GM12878 (cell line): ENCODE results near the gene BICRAL. TPM values are rescaled to one million over a fixed set of nuclear protein-coding genes. Genes with fewer than 3 reads are reported as not detected.

Experiments
- ATAC-seq: fragments of 200-7000 bp; cut with Tn5 transposase; 3 replicates; pipeline ENCODE4 v1.9.1; 2020; ENCODE audit warnings: mild to moderate bottlenecking, moderate library complexity
- BruUV-seq: library from RNA; stranded (reverse); fragments of 400-500 nt; replicated peaks from 2 replicates; lab custom pipeline; 2021; lab: Mats Ljungman, UMichigan
- CTCF ChIA-PET: fragments of 300-600 bp; sonication (Branson Sonifier 250); formaldehyde crosslinking; extraction: SDS; loops from one replicate; lab custom pipeline; 2021; ENCODE audit warnings: inconsistent platforms; lab: Yijun Ruan, JAX
- POLR2A ChIA-PET: fragments of 350-600 bp; formaldehyde crosslinking; extraction: SDS; loops from one replicate; lab custom pipeline; 2021; ENCODE audit warnings: inconsistent platforms; lab: Charles Lee
- RAD21 ChIA-PET: fragments of 300-600 bp; sonication (Branson Sonifier 250); formaldehyde crosslinking; loops from one replicate; lab custom pipeline; 2023; ENCODE audit warnings: antibody characterized with exemption; ENCODE audit not compliant: unreplicated experiment; lab: Charles Lee
- SMC1A ChIA-PET: fragments of 300-600 bp; sonication (Branson Sonifier 250); formaldehyde crosslinking; loops from one replicate; lab custom pipeline; 2023; ENCODE audit not compliant: unreplicated experiment, uncharacterized antibody; lab: Charles Lee
- DNase-seq: peaks from one replicate; pipeline ENCODE4 v3.0.0-alpha.2; 2011; ENCODE audit warnings: low read depth, low spot score
- FAIRE-seq: peaks from 3 replicates; lab custom pipeline; 2011; peaks lifted over from hg19 to GRCh38; lab: Jason Lieb, UNC
- H2AFZ ChIP-seq: 2 replicates; pipeline ENCODE4 v1.6.0; 2011; ENCODE audit warnings: low read depth, low read length, control low read depth; ENCODE audit not compliant: control insufficient read depth
- H3K27ac ChIP-seq: 2 replicates; pipeline ENCODE4 v1.5.1; 2011; ENCODE audit warnings: control low read depth; ENCODE audit not compliant: control insufficient read depth, insufficient read depth
- H3K27me3 ChIP-seq, 2 experiments: replicated peaks in 1 of 2; 2 replicates each; pipeline versions ENCODE4 v1.6.0 to v1.6.1; 2011; ENCODE audit warnings: low read length in 1 of 2; ENCODE audit not compliant: control insufficient read depth in 2 of 2, insufficient read depth in 2 of 2
- H3K36me3 ChIP-seq, 2 experiments: 2 replicates each; pipeline ENCODE4 v1.5.1; 2011; ENCODE audit warnings: low read length in 1 of 2; ENCODE audit not compliant: control insufficient read depth in 2 of 2, insufficient read depth in 2 of 2
- H3K4me1 ChIP-seq: 2 replicates; pipeline ENCODE4 v1.6.1; 2011; ENCODE audit warnings: mild to moderate bottlenecking, low read length, moderate library complexity, mixed read lengths; ENCODE audit not compliant: control insufficient read depth, insufficient read depth
- H3K4me2 ChIP-seq: 2 replicates; pipeline ENCODE4 v1.6.0; 2011; ENCODE audit warnings: control low read depth; ENCODE audit not compliant: control insufficient read depth, insufficient read depth
- H3K4me3 ChIP-seq: fragments of 200-600 bp; sonication (generic); 2 replicates; pipeline ENCODE4 v1.5.1; 2016
- H3K79me2 ChIP-seq: 2 replicates; pipeline ENCODE4 v1.6.0; 2011; ENCODE audit warnings: low read length; ENCODE audit not compliant: control insufficient read depth, insufficient read depth
- H3K9ac ChIP-seq: 2 replicates; pipeline ENCODE4 v1.8.0; 2011; ENCODE audit warnings: low read length, control low read depth, mixed read lengths; ENCODE audit not compliant: control insufficient read depth, insufficient read depth
- H3K9me3 ChIP-seq: replicated peaks from 3 replicates; pipeline ENCODE4 v1.5.1; 2011; ENCODE audit warnings: mild to moderate bottlenecking, low read length; ENCODE audit not compliant: control insufficient read depth, insufficient read depth
- H4K20me1 ChIP-seq: 2 replicates; pipeline ENCODE4 v1.6.0; 2011; ENCODE audit not compliant: control insufficient read depth, insufficient read depth
- CREM ChIP-seq: IDR thresholded peaks from 2 replicates; pipeline ENCODE4 v1.6.1; 2014; ENCODE audit warnings: antibody characterized with exemption, low read depth
- HDAC6 ChIP-seq: fragments of 200-600 bp; sonication (generic); IDR thresholded peaks from one replicate; pipeline ENCODE4 v1.8.0; 2017; ENCODE audit warnings: antibody characterized with exemption; ENCODE audit not compliant: unreplicated experiment
- IRF4 ChIP-seq: IDR thresholded peaks from 2 replicates; pipeline ENCODE4 v1.6.1; 2011; ENCODE audit warnings: low read depth, low read length
- KLF5 ChIP-seq: fragments of 450-650 bp; IDR thresholded peaks from 2 replicates; pipeline ENCODE4 v1.6.1; 2014; ENCODE audit warnings: mild to moderate bottlenecking; ENCODE audit not compliant: partially characterized antibody
- MEF2B ChIP-seq: fragments of 450-650 bp; IDR thresholded peaks from 2 replicates; pipeline ENCODE4 v1.6.1; 2018; ENCODE audit warnings: mild to moderate bottlenecking, moderate library complexity; ENCODE audit not compliant: partially characterized antibody, poor library complexity, severe bottlenecking
- PAX8 ChIP-seq: fragments of 450-650 bp; IDR thresholded peaks from 2 replicates; pipeline ENCODE4 v1.6.1; 2017; ENCODE audit warnings: mild to moderate bottlenecking, moderate library complexity
- SPI1 ChIP-seq: IDR thresholded peaks from 2 replicates; pipeline ENCODE4 v1.6.1; 2011; ENCODE audit warnings: low read depth, mild to moderate bottlenecking, low read length, moderate library complexity, borderline replicate concordance; ENCODE audit not compliant: insufficient read depth
- SRF ChIP-seq, 2 experiments: IDR thresholded peaks; 2 replicates each; pipeline ENCODE4 v1.6.1; 2011; ENCODE audit warnings: low read depth in 2 of 2, low read length in 2 of 2, mild to moderate bottlenecking in 1 of 2, moderate library complexity in 1 of 2
- SUZ12 ChIP-seq: fragments of 200-600 bp; sonication (generic); IDR thresholded peaks from one replicate; pipeline ENCODE4 v1.6.1; 2018; ENCODE audit warnings: antibody characterized with exemption, mild to moderate bottlenecking; ENCODE audit not compliant: unreplicated experiment
- TAF1 ChIP-seq: IDR thresholded peaks from 2 replicates; pipeline ENCODE4 v1.6.1; 2011; ENCODE audit warnings: mild to moderate bottlenecking, low read depth, low read length, borderline replicate concordance
- TCF7 ChIP-seq: IDR thresholded peaks from 2 replicates; pipeline ENCODE4 v1.6.1; 2014; ENCODE audit warnings: antibody characterized with exemption, borderline replicate concordance
- ZBTB33 ChIP-seq: fragments of 450-650 bp; IDR thresholded peaks from 2 replicates; pipeline ENCODE4 v1.6.1; 2017; ENCODE audit warnings: mild to moderate bottlenecking
- ZNF592 ChIP-seq: fragments of 450-650 bp; IDR thresholded peaks from 2 replicates; pipeline ENCODE4 v1.6.1; 2017; ENCODE audit warnings: mild to moderate bottlenecking, moderate library complexity
- WGBS: methylation state at CpG from one replicate; pipeline ENCODE4 v1.1.6; 2016; ENCODE audit warnings: low lambda C conversion rate; ENCODE audit not compliant: insufficient replicate concordance, insufficient coverage; ENCODE audit errors: missing lambda C conversion rate; 5-methylcytosine and 5-hydroxymethylcytosine counted together
- in situ Hi-C: fragments of 300-500 bp; cut with MboI; formaldehyde crosslinking; loops from 9 replicates; pipeline ENCODE4 v1.14.3; 2018; ENCODE audit warnings: mixed read lengths
- intact Hi-C: fragments of 100-400 bp; cut with micrococcal nuclease; formaldehyde crosslinking; loops from one replicate; pipeline ENCODE4 v1.14.2; 2022; ENCODE audit not compliant: unreplicated experiment
- polyA plus RNA-seq, 11 experiments: library from polyadenylated mRNA; depleted of rRNA in 4 of 11; unstranded in 6 of 11; stranded (reverse) in 5 of 11; fragments of >200 nt; fragmentation: Nextera tagmentation in 4 of 11; fragmentation: Illumina TruSeq in 1 of 11; extraction: Ambion mirVana in 4 of 11; extraction: Trizol in 1 of 11; gene quantifications; 1 replicate in 1 of 11; 2 replicates in 10 of 11; pipeline versions ENCODE4 v1.2.1 to v1.2.3, GENCODE V29; 2011 to 2016; ENCODE audit warnings: inconsistent platforms in 2 of 11, missing spikeins in 2 of 11, low read depth in 1 of 11
- total RNA-seq, 4 experiments: library from RNA; depleted of rRNA in 3 of 4; stranded (reverse); fragments of >200 nt in 3 of 4; fragmentation: Illumina TruSeq in 1 of 4; extraction: Trizol in 1 of 4; gene quantifications; 2 replicates each; pipeline versions ENCODE4 v1.2.1 to v1.2.3, GENCODE V29; 2013 to 2021
- TF ChIP-seq, protein P1 (sequence below): fragments of 450-650 bp; IDR thresholded peaks from 2 replicates; pipeline ENCODE4 v1.6.1; 2018; ENCODE audit warnings: borderline replicate concordance, mild to moderate bottlenecking; ENCODE audit not compliant: partially characterized antibody

The BICRAL gene
- total and polyA plus RNA-seq, 10 of the 15 experiments (the other 5 are each of a cell fraction or from before 2014, with no cell fraction given), result 1.9 to 16.6 (median 8.5) TPM

DNA sequence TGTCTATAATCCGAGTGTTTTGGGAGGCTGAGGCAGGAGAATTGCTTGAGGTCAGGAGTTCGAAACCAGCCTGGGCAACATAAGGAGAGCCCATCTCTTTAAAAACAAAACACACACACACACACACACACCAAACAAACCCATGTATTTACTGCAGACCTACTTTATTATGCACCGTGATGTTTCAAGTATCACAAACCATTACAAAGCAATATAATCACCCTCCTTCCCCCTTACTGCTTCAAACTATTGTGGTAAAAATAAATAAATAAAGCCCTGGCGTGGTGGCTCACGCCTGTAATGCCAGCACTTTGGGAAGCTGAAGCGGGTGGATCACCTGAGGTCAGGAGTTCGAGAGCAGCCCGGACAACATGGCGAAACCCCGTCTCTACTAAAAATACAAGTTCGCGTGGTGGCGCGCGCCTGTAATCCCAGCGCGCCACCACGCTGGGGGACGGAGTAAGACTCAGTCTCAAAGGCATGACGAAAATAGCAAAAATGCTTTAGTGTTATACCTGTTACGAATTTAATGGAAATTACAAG is 37.4 kb upstream of the BICRAL start:
- no peak overlapping the region for H2AFZ ChIP-seq
- peak overlapping the region; percentile 100 for H3K9ac ChIP-seq
- in situ Hi-C loops (no loop called here), intact Hi-C loops (no loop called here)
- no peak overlapping the region for H3K27ac ChIP-seq
- ATAC-seq (no peak), FAIRE-seq (no peak), DNase-seq (no peak)
- H3K4me3 ChIP-seq, result peak overlapping the region; percentile 99
- no peaks in the 10 kb centered on the region for H3K27me3 ChIP-seq
- BruUV-seq, result no TSS peak
- H3K36me3 ChIP-seq, result no peaks in the 10 kb centered on the region
- ChIA-PET POLR2A (interaction anchor here (0.6 to 8.4 kb wide), 7 partner anchors 8 to 774 kb away, joined by 3 to 140 read pairs (median 4); partner anchors contain the start of gene BICRAL), RAD21 (interaction anchor here (0.8 to 7.0 kb wide), 3 partner anchors 18 to 100 kb away, joined by 3 to 227 read pairs (median 8); partner anchors contain the start of gene BICRAL), CTCF (interaction anchor here (0.7 to 2.8 kb wide), 3 partner anchors 10 to 27 kb away, joined by 3 to 15 read pairs (median 5); no protein-coding TSS in a partner anchor), SMC1A (interaction anchor here (0.5 to 6.6 kb wide), 7 partner anchors 15 to 174 kb away, joined by 3 to 92 read pairs (median 4); no protein-coding TSS in a partner anchor)
- H3K79me2 ChIP-seq, result peaks cover 42% of the 10 kb centered on the region
- H4K20me1 ChIP-seq, result no peaks in the 10 kb centered on the region
- H3K4me1 ChIP-seq, result peaks cover 10% of the 10 kb centered on the region
- WGBS, result 77% methylated on average over 21 of the region's 21 CpGs
- H3K4me2 ChIP-seq, result peak overlapping the region; percentile 94
- no peaks in the 10 kb centered on the region for H3K9me3 ChIP-seq
- no peak for TF ChIP-seq TAF1
- no peak for TF ChIP-seq TCF7
- TF ChIP-seq CREM, result no peak
- TF ChIP-seq PAX8, result no peak
- no peak for TF ChIP-seq SUZ12
- TF ChIP-seq SRF (IDR thresholded peaks at IDR 0.05; ENCODE audit: low read depth in 2 of 2, low read length in 2 of 2), result no peak
- TF ChIP-seq ZBTB33, result no peak
- no peak for TF ChIP-seq HDAC6
- TF ChIP-seq MEF2B, result no peak
- no peak for TF ChIP-seq SPI1
- TF ChIP-seq IRF4, result no peak
- TF ChIP-seq KLF5, result no peak
- TF ChIP-seq ZNF592, result no peak
- TF ChIP-seq, protein P1, sequence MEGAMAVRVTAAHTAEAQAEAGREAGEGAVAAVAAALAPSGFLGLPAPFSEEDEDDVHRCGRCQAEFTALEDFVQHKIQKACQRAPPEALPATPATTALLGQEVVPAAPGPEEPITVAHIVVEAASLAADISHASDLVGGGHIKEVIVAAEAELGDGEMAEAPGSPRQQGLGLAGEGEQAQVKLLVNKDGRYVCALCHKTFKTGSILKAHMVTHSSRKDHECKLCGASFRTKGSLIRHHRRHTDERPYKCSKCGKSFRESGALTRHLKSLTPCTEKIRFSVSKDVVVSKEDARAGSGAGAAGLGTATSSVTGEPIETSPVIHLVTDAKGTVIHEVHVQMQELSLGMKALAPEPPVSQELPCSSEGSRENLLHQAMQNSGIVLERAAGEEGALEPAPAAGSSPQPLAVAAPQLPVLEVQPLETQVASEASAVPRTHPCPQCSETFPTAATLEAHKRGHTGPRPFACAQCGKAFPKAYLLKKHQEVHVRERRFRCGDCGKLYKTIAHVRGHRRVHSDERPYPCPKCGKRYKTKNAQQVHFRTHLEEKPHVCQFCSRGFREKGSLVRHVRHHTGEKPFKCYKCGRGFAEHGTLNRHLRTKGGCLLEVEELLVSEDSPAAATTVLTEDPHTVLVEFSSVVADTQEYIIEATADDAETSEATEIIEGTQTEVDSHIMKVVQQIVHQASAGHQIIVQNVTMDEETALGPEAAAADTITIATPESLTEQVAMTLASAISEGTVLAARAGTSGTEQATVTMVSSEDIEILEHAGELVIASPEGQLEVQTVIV, result no peak
